NT2/D1 (cell line): ENCODE measurements around the gene EMID1.

ENCODE experiments used
- DNase-seq: peaks from one replicate; pipeline ENCODE4 v3.0.0-alpha.2; 2011; ENCODE audit warnings: low read depth, low spot score
- H3K27me3 ChIP-seq: 2 replicates; pipeline ENCODE4 v1.6.0; 2011; ENCODE audit warnings: mild to moderate bottlenecking; ENCODE audit not compliant: insufficient read length, insufficient read depth
- H3K36me3 ChIP-seq: 2 replicates; pipeline ENCODE4 v1.6.1; 2011; ENCODE audit warnings: mild to moderate bottlenecking, low read length, mixed read lengths; ENCODE audit not compliant: insufficient read depth, insufficient read length
- H3K4me1 ChIP-seq: 2 replicates; pipeline ENCODE4 v1.5.1; 2011; ENCODE audit not compliant: insufficient read depth, insufficient read length
- H3K4me3 ChIP-seq: 2 replicates; pipeline ENCODE4 v1.5.1; 2011; ENCODE audit warnings: low read depth; ENCODE audit not compliant: insufficient read length
- H3K9ac ChIP-seq: 2 replicates; pipeline ENCODE4 v1.6.0; 2011; ENCODE audit warnings: low read depth; ENCODE audit not compliant: insufficient read length
- H3K9me3 ChIP-seq: 2 replicates; pipeline ENCODE4 v1.5.1; 2011; ENCODE audit warnings: mild to moderate bottlenecking, low read length; ENCODE audit not compliant: insufficient read depth
- SUZ12 ChIP-seq: IDR thresholded peaks from 2 replicates; pipeline ENCODE4 v1.6.1; 2011; ENCODE audit not compliant: insufficient read length, insufficient read depth; ENCODE audit errors: extremely low read depth
- YY1 ChIP-seq: IDR thresholded peaks from 2 replicates; pipeline ENCODE4 v1.6.1; 2011; ENCODE audit not compliant: insufficient read length, insufficient read depth
- ZNF274 ChIP-seq: IDR thresholded peaks from 2 replicates; pipeline ENCODE4 v1.6.1; 2011; ENCODE audit warnings: mild to moderate bottlenecking, low read depth, low read length

The EMID1 gene

GRCh38 chr22:29211466-29211865 is 5.8 kb downstream of the EMID1 start:
- Histone ChIP-seq H3K4me3 (no peak overlapping the region), H3K9ac (no peak overlapping the region), H3K36me3 (no peaks in the 10 kb centered on the region), H3K9me3 (no peaks in the 10 kb centered on the region), H3K4me1 (peaks cover 25% of the 10 kb centered on the region), H3K27me3 (no peaks in the 10 kb centered on the region)
- DNase-seq: no peak
- TF ChIP-seq YY1 (no peak), ZNF274 (no peak)

GRCh38 chr22:29212743-29213142 is 7.0 kb downstream of the EMID1 start:
- H3K9me3 ChIP-seq: no peaks in the 10 kb centered on the region
- no peaks in the 10 kb centered on the region for H3K36me3 ChIP-seq
- DNase-seq: no peak
- H3K4me3 ChIP-seq: no peak overlapping the region
- H3K27me3 ChIP-seq: no peaks in the 10 kb centered on the region
- H3K4me1 ChIP-seq: peaks cover 22% of the 10 kb centered on the region
- H3K9ac ChIP-seq: no peak overlapping the region
- TF ChIP-seq SUZ12 (no peak), ZNF274 (no peak), YY1 (no peak)

GRCh38 chr22:29213493-29213892 is 7.8 kb downstream of the EMID1 start:
- H3K9me3 ChIP-seq: no peaks in the 10 kb centered on the region
- H3K4me1 ChIP-seq: peaks cover 26% of the 10 kb centered on the region
- TF ChIP-seq SUZ12: no peak
- H3K36me3 ChIP-seq: no peaks in the 10 kb centered on the region
- H3K4me3 ChIP-seq: no peak overlapping the region
- H3K9ac ChIP-seq: no peak overlapping the region
- no peak for DNase-seq
- H3K27me3 ChIP-seq: no peaks in the 10 kb centered on the region

- Histone ChIP-seq H3K4me3 (no peak overlapping the region), H3K9ac (no peak overlapping the region), H3K27me3 (no peaks in the 10 kb centered on the region), H3K9me3 (no peaks in the 10 kb centered on the region), H3K4me1 (peaks cover 20% of the 10 kb centered on the region), H3K36me3 (no peaks in the 10 kb centered on the region)
- DNase-seq: no peak
- TF ChIP-seq ZNF274: no peak
- TF ChIP-seq YY1: no peak
- no peak for TF ChIP-seq SUZ12
Measured at GRCh38 chr22:29214232-29214631, 8.5 kb downstream of the EMID1 start.

GRCh38 chr22:29215012-29215860 is 9.5 kb downstream of the EMID1 start:
- TF ChIP-seq ZNF274 (no peak), YY1 (no peak), SUZ12 (no peak)
- no peaks in the 10 kb centered on the region for H3K27me3 ChIP-seq
- no peak overlapping the region for H3K9ac ChIP-seq
- no peak overlapping the region for H3K4me3 ChIP-seq
- DNase-seq: no peak
- H3K4me1 ChIP-seq: peaks cover 17% of the 10 kb centered on the region
- no peaks in the 10 kb centered on the region for H3K36me3 ChIP-seq
- no peaks in the 10 kb centered on the region for H3K9me3 ChIP-seq

GRCh38 chr22:29216011-29216872 is 10.5 kb downstream of the EMID1 start:
- Histone ChIP-seq H3K9ac (no peak overlapping the region), H3K4me1 (peaks cover 19% of the 10 kb centered on the region), H3K36me3 (no peaks in the 10 kb centered on the region), H3K4me3 (no peak overlapping the region), H3K27me3 (no peaks in the 10 kb centered on the region), H3K9me3 (no peaks in the 10 kb centered on the region)
- TF ChIP-seq SUZ12: no peak
- TF ChIP-seq ZNF274: no peak
- TF ChIP-seq YY1: no peak
- no peak for DNase-seq

GRCh38 chr22:29216873-29217666 is 11.4 kb downstream of the EMID1 start:
- TF ChIP-seq ZNF274 (no peak), SUZ12 (no peak), YY1 (no peak)
- Histone ChIP-seq H3K9ac (no peak overlapping the region), H3K27me3 (no peaks in the 10 kb centered on the region), H3K36me3 (no peaks in the 10 kb centered on the region), H3K4me3 (no peak overlapping the region), H3K4me1 (peaks cover 17% of the 10 kb centered on the region), H3K9me3 (no peaks in the 10 kb centered on the region)
- DNase-seq: no peak
